Measurements from ENCODE around the gene PPT1.
A peak's percentile ranks its signal among the peaks of the same experiment; 100 is the strongest.

Gene PPT1

DNA sequence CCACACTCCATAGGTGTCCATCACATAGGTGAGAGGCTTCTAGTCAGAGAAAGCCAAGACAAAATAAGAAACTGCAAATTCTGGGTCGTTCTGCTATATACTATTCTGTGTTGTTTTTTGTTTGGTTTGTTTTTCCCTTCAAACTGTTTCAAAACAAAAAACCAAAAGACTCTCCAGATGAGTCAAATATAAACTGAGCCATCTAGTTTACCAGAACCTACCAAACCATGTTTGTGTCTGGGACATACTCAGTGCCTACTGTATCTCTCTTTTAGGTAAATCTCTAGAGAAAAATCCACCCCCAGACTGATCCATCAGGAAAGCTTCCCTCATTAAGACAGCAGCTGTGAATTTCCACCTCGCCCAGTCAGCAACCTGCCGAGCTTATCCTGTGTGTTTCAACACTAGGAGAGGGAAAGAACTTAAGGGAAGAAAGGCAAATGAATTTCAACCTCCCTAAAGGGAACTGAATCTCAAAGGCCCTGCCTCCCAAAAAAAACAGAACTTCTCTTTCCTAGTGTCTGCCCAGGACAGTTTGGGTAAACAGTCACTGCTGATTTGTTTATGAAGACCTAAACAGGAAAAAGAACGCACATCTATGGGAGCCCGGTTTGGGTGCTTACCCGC is 17.2 kb downstream of the PPT1 start:
- Histone ChIP-seq H2AFZ (ENCODE audit: low read length) (no peak overlapping the region), H3K4me3 (ENCODE audit: low read length, poor library complexity, severe bottlenecking) (no peak overlapping the region), H3K79me2 (ENCODE audit: insufficient read depth, low read length) (no peaks in the 10 kb centered on the region), H3K4me1 (ENCODE audit: insufficient read depth, low read length, poor library complexity, severe bottlenecking) (no peaks in the 10 kb centered on the region), H3F3A (ENCODE audit: low read depth) (no peaks in the 10 kb centered on the region), H3K9me3 (ENCODE audit: insufficient read depth, low read depth, low read length) (no peaks in the 10 kb centered on the region), H3K9me2 (replicated peaks; ENCODE audit: low read depth, low read length) (no peaks in the 10 kb centered on the region), H4K20me1 (ENCODE audit: insufficient read depth, low read length, poor library complexity, severe bottlenecking) (no peaks in the 10 kb centered on the region), H3K36me3 (ENCODE audit: insufficient read depth, low read length) (peaks cover 32% of the 10 kb centered on the region; the same call in 1 of the 2 replicates), H3K9ac (ENCODE audit: low read depth, low read length, poor library complexity, severe bottlenecking) (no peak overlapping the region), H3K27me3 (ENCODE audit: insufficient read depth, low read length, poor library complexity, severe bottlenecking) (no peaks in the 10 kb centered on the region), H3K4me2 (ENCODE audit: low read depth, low read length, poor library complexity, severe bottlenecking) (no peak overlapping the region)
- TF ChIP-seq EZH2phosphoT487 (IDR thresholded peaks at IDR 0.05; ENCODE audit: borderline replicate concordance): no peak
- TF ChIP-seq, protein P1, sequence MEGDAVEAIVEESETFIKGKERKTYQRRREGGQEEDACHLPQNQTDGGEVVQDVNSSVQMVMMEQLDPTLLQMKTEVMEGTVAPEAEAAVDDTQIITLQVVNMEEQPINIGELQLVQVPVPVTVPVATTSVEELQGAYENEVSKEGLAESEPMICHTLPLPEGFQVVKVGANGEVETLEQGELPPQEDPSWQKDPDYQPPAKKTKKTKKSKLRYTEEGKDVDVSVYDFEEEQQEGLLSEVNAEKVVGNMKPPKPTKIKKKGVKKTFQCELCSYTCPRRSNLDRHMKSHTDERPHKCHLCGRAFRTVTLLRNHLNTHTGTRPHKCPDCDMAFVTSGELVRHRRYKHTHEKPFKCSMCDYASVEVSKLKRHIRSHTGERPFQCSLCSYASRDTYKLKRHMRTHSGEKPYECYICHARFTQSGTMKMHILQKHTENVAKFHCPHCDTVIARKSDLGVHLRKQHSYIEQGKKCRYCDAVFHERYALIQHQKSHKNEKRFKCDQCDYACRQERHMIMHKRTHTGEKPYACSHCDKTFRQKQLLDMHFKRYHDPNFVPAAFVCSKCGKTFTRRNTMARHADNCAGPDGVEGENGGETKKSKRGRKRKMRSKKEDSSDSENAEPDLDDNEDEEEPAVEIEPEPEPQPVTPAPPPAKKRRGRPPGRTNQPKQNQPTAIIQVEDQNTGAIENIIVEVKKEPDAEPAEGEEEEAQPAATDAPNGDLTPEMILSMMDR (conservative IDR thresholded peaks at IDR 0.05; ENCODE audit: low read length): no peak

DNA sequence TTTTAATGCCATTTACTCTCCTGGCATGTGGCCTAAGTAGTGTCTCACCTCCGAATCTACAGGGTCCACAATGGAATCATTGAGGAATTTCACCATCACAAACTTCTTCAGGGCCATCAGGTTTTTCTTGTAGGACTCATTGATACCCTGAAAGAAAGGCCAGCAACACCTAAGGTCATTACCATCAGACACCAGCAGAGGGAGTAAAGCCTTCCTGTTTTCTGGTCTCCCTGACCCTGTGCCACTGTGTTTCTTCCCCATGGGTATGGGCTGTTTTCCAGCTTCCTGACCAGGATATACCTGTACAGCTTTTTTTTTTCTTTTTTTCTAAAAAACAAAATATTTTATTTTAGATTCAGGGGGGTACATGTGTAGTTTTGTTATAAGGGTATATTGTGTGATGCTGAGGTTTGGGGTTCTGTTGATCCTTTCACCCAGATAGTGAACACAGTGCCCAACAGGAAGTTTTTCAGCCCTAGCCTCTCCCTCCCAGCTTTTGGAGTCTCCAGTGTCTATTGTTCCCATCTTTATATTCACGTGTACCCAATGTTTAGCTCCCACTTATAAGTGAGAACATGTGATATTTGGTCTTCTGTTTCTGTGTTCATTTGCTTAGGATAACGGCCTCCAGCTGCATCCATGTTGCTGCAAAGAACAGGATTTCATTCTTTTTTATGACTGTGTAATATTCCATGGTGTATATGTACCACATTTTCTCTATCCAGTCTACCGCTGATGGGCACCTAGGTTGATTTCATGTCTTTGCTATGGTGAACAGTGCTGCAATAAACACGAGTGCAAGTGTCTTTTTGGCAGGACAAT is 18.3 kb downstream of the PPT1 start:
- no peak overlapping the region for H3K9ac ChIP-seq (ENCODE audit: low read depth, low read length, poor library complexity, severe bottlenecking)
- peaks cover 43% of the 10 kb centered on the region; the same call in 1 of the 2 replicates for H3K36me3 ChIP-seq (ENCODE audit: insufficient read depth, low read length)
- H3K4me3 ChIP-seq (ENCODE audit: low read length, poor library complexity, severe bottlenecking): no peak overlapping the region

DNA sequence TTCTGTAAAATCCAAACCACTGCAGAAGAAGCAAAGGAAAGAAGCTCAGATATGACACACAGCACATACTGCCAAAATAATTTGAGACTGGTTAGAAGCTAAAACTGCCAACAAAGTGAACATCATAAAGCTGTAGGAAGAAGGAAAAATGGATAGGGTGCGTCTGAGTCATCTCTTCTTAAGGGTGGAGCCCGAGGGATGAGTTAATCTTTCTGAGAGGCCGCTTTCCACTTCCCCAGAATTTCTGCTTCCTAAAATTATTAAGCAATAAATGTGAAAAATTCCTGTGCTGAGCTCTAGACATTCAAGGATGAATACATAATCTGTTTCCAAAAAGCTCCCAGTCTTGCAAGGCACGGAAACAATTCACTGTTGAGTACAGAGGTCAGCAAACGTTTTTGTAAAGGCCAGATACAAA is 20.1 kb downstream of the PPT1 start:
- H3K4me3 ChIP-seq (ENCODE audit: low read length, poor library complexity, severe bottlenecking): no peak overlapping the region
- no peak overlapping the region for H3K4me2 ChIP-seq (ENCODE audit: low read depth, low read length, poor library complexity, severe bottlenecking)
- H3K9ac ChIP-seq (ENCODE audit: low read depth, low read length, poor library complexity, severe bottlenecking): no peak overlapping the region
- no peaks in the 10 kb centered on the region for H3K9me2 ChIP-seq (replicated peaks; ENCODE audit: low read depth, low read length)
- no peaks in the 10 kb centered on the region for H3K27me3 ChIP-seq (ENCODE audit: insufficient read depth, low read length, poor library complexity, severe bottlenecking)
- TF ChIP-seq, protein P1 (conservative IDR thresholded peaks at IDR 0.05; ENCODE audit: low read length): no peak
- TF ChIP-seq EZH2phosphoT487 (IDR thresholded peaks at IDR 0.05; ENCODE audit: borderline replicate concordance): no peak
- no peaks in the 10 kb centered on the region for H4K20me1 ChIP-seq (ENCODE audit: insufficient read depth, low read length, poor library complexity, severe bottlenecking)
- no peaks in the 10 kb centered on the region for H3K9me3 ChIP-seq (ENCODE audit: insufficient read depth, low read depth, low read length)
- H3F3A ChIP-seq (ENCODE audit: low read depth): no peaks in the 10 kb centered on the region
- H3K79me2 ChIP-seq (ENCODE audit: insufficient read depth, low read length): no peaks in the 10 kb centered on the region
- H3K36me3 ChIP-seq (ENCODE audit: insufficient read depth, low read length): peaks cover 61% of the 10 kb centered on the region; the same call in 1 of the 2 replicates
- H2AFZ ChIP-seq (ENCODE audit: low read length): no peak overlapping the region
- peaks cover 4% of the 10 kb centered on the region for H3K4me1 ChIP-seq (ENCODE audit: insufficient read depth, low read length, poor library complexity, severe bottlenecking)

More for the DNA sequence above, 18.3 kb downstream of the PPT1 start:
- H3K27me3 ChIP-seq (ENCODE audit: insufficient read depth, low read length, poor library complexity, severe bottlenecking): no peaks in the 10 kb centered on the region
- no peak overlapping the region for H2AFZ ChIP-seq (ENCODE audit: low read length)
- TF ChIP-seq, protein P1 (conservative IDR thresholded peaks at IDR 0.05; ENCODE audit: low read length): peak; percentile 82
- no peak for TF ChIP-seq EZH2phosphoT487 (IDR thresholded peaks at IDR 0.05; ENCODE audit: borderline replicate concordance)
- H3K4me2 ChIP-seq (ENCODE audit: low read depth, low read length, poor library complexity, severe bottlenecking): no peak overlapping the region
- H3K4me1 ChIP-seq (ENCODE audit: insufficient read depth, low read length, poor library complexity, severe bottlenecking): peaks cover 2% of the 10 kb centered on the region
- H4K20me1 ChIP-seq (ENCODE audit: insufficient read depth, low read length, poor library complexity, severe bottlenecking): no peaks in the 10 kb centered on the region
- no peaks in the 10 kb centered on the region for H3F3A ChIP-seq (ENCODE audit: low read depth)
- H3K9me3 ChIP-seq (ENCODE audit: insufficient read depth, low read depth, low read length): no peaks in the 10 kb centered on the region
- no peaks in the 10 kb centered on the region for H3K9me2 ChIP-seq (replicated peaks; ENCODE audit: low read depth, low read length)
- H3K79me2 ChIP-seq (ENCODE audit: insufficient read depth, low read length): no peaks in the 10 kb centered on the region

Measured in Loucy (cell line).